WTC11 (cell line): ENCODE results near the gene TTL.

Source experiments
- CTCF ChIP-seq: fragments of 200-600 bp; IDR thresholded peaks from 2 replicates; pipeline ENCODE4 v1.8.0; 2022; ENCODE audit warnings: antibody characterized with exemption
- FOXP4 ChIP-seq: sonication (generic); formaldehyde crosslinking; IDR thresholded peaks from 2 replicates; pipeline ENCODE4 v1.8.0; 2022; ENCODE audit warnings: mild to moderate bottlenecking, missing genetic modification reagents
- GABPB1 ChIP-seq: sonication (generic); formaldehyde crosslinking; IDR thresholded peaks from 2 replicates; pipeline ENCODE4 v1.8.1; 2023; ENCODE audit warnings: mild to moderate bottlenecking, missing genetic modification reagents
- ZNF121 ChIP-seq: sonication (generic); formaldehyde crosslinking; IDR thresholded peaks from 2 replicates; pipeline ENCODE4 v1.8.0; 2023; ENCODE audit warnings: missing genetic modification reagents

GRCh38 chr2:112542123-112542983 lies 60.4 kb downstream of the TTL start, which contains the start of gene POLR1B:
- TF ChIP-seq ZNF121 (no peak), GABPB1 (CRISPR knock-in tag) (peak; percentile 92), CTCF (no peak), FOXP4 (CRISPR knock-in tag) (peak; percentile 91)
